ENCODE data around the gene RTKN2.

RTKN2 gene

DNA sequence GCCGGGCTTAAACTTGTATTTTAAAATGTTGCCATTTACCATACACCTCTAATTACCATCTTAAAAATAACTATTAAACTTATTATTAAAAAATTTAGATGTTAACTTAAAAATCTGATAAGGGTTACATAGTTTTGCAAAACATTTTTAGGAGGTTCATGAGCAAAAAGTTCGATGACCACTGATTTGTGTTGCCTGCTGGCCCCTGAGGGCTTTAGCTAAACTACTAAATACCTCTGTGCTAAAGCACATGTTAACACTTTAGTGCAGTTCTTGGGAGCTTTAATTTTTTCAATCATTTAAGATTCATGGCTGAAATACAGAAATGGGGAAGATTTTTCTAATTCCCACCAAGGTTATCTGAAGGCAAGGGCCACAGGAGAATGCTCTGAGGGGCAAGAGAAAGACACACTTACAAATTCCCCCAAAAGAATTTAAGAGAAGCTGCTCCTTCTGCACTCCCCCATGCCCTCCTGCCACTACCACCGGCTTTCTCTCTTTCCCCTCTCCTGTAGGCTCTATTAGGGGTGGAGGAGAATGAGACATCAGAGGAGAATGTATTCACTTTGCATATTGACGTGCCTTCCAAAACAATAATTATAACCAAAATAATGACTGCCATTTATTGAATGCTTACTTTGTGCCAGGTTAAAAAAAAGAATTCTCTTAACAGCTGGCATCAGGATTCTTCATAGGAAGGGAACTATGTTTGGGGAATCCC, 106.2 kb downstream of the RTKN2 start:
- DNase-seq (ENCODE audit: low spot score) = no peak
- in situ Hi-C loops (cut with MboI; ENCODE audit: low sequenced_read_pairs, unreplicated experiment) = no loop called here
- TF ChIP-seq, protein P1, sequence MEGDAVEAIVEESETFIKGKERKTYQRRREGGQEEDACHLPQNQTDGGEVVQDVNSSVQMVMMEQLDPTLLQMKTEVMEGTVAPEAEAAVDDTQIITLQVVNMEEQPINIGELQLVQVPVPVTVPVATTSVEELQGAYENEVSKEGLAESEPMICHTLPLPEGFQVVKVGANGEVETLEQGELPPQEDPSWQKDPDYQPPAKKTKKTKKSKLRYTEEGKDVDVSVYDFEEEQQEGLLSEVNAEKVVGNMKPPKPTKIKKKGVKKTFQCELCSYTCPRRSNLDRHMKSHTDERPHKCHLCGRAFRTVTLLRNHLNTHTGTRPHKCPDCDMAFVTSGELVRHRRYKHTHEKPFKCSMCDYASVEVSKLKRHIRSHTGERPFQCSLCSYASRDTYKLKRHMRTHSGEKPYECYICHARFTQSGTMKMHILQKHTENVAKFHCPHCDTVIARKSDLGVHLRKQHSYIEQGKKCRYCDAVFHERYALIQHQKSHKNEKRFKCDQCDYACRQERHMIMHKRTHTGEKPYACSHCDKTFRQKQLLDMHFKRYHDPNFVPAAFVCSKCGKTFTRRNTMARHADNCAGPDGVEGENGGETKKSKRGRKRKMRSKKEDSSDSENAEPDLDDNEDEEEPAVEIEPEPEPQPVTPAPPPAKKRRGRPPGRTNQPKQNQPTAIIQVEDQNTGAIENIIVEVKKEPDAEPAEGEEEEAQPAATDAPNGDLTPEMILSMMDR (IDR thresholded peaks at IDR 0.05; ENCODE audit: borderline replicate concordance, control extremely low read depth, extremely low read depth, insufficient read depth, missing control alignments) = no peak

DNA sequence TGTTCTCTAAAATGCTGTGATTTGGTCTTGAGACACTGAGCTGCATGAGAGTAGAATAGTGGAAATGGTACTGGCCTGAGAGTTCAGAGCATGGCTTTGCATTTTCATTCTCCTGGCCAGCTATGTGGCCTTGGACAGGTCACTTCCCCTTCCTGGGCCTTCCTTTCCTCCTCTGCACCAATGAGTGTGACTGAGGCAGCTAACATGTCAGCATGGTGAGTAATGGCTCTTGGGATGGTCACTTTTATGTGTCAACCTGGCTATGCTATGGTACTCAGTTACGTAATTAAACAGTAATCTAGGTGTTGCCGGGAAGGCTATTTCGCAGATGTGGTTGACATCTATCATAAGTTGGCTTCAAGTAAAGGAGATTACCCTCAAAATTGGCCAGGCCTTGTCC, 109.3 kb downstream of the RTKN2 start:
- no peak for DNase-seq (ENCODE audit: low spot score)
- TF ChIP-seq, protein P1 (IDR thresholded peaks at IDR 0.05; ENCODE audit: borderline replicate concordance, control extremely low read depth, extremely low read depth, insufficient read depth, missing control alignments) = no peak
- in situ Hi-C loops (cut with MboI; ENCODE audit: low sequenced_read_pairs, unreplicated experiment) = no loop called here

GRCh38 chr10:62157601-62158000, 111.0 kb downstream of the RTKN2 start:
- in situ Hi-C loops (cut with MboI; ENCODE audit: low sequenced_read_pairs, unreplicated experiment) = no loop called here
- TF ChIP-seq, protein P1 (IDR thresholded peaks at IDR 0.05; ENCODE audit: borderline replicate concordance, control extremely low read depth, extremely low read depth, insufficient read depth, missing control alignments) = no peak
- no peak for DNase-seq (ENCODE audit: low spot score)

DNA sequence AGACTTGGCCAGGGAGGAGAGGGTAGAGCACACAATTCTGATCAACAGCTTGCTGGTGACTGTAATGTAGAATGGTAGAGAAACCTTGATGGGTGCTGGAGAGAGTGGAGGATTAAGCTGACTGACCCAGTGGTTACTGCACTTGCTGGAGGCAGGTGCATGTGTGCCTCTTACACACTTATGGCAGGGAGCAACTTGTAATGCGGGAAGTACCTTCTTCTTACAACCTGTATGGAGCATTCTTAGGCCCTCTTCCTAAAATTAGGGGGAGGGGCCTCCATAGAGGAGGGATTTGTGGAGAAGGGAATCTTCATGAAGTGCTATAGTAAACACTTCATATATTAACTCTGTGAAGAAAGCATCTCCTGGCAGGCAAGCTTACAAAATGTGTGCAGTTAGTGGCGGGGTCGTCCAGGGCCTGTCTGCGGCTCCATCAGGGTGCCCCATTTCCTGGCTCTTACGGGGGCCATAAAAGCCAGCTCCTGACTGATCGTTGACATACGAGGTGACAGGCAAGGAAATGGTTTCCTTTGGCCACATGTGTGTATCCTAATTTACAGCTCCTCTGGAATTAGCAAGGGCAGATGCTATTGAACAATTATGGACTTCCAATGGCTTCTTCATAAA, 113.5 kb downstream of the RTKN2 start:
- TF ChIP-seq, protein P1 (IDR thresholded peaks at IDR 0.05; ENCODE audit: borderline replicate concordance, control extremely low read depth, extremely low read depth, insufficient read depth, missing control alignments) = no peak
- in situ Hi-C loops (cut with MboI; ENCODE audit: low sequenced_read_pairs, unreplicated experiment) = no loop called here

DNA sequence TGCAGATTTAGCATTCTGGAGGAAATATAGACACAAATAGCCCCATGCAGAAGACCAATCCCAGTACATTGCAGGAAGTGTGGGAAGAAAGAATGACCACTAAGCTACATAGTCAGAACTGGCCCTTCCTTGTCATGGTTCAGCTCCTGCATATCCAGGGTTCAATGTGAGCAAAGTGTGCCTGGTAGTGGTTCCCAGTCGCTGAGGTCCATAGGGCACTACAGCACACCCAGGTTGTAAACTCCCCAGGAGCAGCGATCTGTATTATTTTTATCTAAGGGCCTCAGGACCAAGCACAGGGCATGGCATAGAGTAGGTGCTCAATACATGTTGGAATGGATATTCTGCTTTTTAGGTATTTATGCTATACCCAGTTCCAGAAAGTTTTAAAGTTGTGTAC, 114.4 kb downstream of the RTKN2 start:
- TF ChIP-seq, protein P1 (IDR thresholded peaks at IDR 0.05; ENCODE audit: borderline replicate concordance, control extremely low read depth, extremely low read depth, insufficient read depth, missing control alignments) = no peak
- DNase-seq (ENCODE audit: low spot score) = no peak
- in situ Hi-C loops (cut with MboI; ENCODE audit: low sequenced_read_pairs, unreplicated experiment) = no loop called here

More for the DNA sequence above, 113.5 kb downstream of the RTKN2 start:
- no peak for DNase-seq (ENCODE audit: low spot score)

- in situ Hi-C loops (cut with MboI; ENCODE audit: low sequenced_read_pairs, unreplicated experiment) = no loop called here
- DNase-seq (ENCODE audit: low spot score) = no peak
- TF ChIP-seq, protein P1 (IDR thresholded peaks at IDR 0.05; ENCODE audit: borderline replicate concordance, control extremely low read depth, extremely low read depth, insufficient read depth, missing control alignments) = no peak
These were observed 115.5 kb downstream of the RTKN2 start for GRCh38 chr10:62153191-62153590.
